NCI-H1105 treated with DMSO at 0.1 percent for 48 hours (cell line): Measurements from ENCODE around the gene MYOD1.

ENCODE experiments used
- DNase-seq: peaks from one replicate; lab custom pipeline; 2025; lab: John Stamatoyannopoulos, UW

The MYOD1 gene

GRCh38 chr11:17750013-17750800 is 30.8 kb downstream of the MYOD1 start:
- no peak for DNase-seq

GRCh38 chr11:17750801-17751165 is 31.4 kb downstream of the MYOD1 start:
- no peak for DNase-seq

DNA sequence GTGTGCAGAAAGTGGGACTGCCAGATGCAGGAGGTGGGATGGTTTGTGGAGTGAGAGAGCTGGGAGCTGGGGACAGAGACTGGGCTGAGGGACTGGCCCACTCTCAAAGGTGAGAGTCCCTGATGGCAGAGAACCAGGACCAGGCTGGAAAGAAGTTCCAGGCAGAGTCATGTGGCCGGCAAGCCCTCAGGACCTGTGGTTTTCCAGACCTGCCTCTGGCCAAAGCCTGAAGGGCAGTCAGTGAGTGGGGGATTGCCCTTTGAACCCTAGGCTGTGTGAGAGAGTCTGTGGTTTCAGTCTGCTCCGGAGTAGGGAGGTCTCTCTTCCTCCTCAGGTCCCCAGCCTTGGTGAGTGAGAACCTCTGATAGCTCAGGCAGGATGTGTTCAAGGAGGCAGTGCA is 32.2 kb downstream of the MYOD1 start:
- no peak for DNase-seq

DNA sequence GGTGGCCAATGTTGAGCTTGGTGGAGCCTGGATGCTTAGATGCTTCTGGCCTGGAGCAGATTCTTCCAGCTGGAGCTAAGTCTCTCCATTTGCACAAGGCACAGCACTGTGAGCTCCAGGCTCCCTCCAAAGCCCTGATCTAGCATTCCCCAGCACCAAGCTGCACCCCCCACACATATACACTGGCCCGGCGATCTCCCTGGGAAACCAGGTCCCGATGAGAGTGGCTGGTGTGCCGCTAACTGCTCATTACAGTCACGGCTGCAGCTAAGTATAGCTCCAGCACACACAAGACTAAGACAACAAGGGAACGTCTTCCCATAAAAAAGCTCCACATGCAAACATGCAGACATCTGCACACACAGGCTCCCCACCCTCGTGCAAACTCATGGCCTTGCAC is 32.8 kb downstream of the MYOD1 start:
- no peak for DNase-seq

- DNase-seq: no peak
These were observed 33.8 kb downstream of the MYOD1 start for GRCh38 chr11:17753153-17753552.

DNA sequence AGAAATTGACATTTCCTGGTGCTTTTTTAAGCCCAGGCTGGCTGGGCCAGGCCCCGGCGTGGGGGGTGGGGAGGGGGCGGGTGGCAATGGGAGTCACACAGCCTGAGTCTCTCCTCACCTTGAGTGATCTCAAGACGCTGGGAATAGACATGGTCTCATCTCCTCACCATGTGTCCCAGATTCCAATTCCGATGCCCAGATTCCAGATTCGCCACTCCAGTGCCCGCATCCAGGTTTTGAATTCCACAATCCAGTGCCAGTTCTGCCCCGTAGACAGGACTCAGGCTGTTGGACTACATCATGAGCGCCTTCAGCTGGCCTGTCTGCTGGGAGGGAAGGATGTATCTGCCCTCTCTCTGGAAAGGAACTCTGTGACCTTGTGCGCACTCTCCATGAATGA is 34.3 kb downstream of the MYOD1 start:
- no peak for DNase-seq

DNA sequence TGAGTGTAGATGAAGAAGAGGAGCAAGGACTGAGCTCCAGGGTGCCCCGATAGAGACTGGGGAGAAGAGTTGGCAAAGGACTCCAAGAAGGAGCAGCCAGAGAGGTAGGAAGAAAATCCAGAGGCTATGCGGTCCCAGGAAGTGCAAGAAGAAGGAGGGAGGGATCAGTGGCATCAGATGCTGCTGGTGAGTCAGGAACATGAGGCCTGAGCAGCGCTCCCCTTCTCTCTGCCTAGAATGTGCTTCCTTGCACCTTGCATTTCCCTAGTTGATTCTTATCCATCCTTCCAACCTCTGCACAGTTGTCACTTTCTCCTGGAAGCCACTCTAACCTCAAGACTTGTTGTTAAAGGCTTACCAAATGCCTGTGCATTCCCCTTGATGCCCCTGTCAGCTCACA is 36.5 kb downstream of the MYOD1 start:
- no peak for DNase-seq

- DNase-seq: peak; percentile 45
These were observed 41.0 kb downstream of the MYOD1 start for GRCh38 chr11:17760102-17761029.

DNA sequence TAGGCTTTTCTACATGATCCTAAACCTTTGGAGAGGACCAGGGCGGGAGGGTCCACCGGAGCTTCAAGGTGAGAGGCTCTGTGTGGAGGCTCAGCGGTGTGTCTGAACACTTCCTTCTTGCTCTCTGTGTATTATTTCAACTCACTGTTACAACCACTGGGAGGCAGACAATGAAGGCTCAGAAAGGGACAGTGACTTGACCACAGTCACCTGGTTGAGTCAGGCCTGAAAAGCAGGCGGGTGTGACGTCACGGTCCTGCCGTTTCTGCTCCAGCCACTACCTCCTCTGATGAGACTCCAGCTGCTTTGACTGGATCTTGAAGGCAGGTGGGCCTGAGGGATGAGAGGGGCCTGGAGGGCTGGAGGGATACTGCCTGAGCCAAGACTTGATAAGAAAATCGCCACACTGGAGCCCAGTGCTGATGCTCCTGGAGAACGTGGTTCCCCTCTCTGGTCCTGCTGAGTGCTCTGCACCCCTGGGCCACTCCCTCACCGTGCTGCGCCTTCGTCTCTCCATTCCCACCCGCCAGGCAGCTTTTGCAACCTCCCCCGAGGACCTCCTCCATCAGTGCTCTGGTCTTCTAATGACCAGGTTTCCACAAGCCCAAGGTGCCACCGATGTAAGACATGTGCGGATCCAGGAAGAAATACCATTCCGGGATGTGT is 43.1 kb downstream of the MYOD1 start:
- DNase-seq: no peak

GRCh38 chr11:17763244-17763643 is 43.9 kb downstream of the MYOD1 start:
- DNase-seq: no peak

GRCh38 chr11:17763703-17764102 is 44.3 kb downstream of the MYOD1 start:
- DNase-seq: no peak

DNA sequence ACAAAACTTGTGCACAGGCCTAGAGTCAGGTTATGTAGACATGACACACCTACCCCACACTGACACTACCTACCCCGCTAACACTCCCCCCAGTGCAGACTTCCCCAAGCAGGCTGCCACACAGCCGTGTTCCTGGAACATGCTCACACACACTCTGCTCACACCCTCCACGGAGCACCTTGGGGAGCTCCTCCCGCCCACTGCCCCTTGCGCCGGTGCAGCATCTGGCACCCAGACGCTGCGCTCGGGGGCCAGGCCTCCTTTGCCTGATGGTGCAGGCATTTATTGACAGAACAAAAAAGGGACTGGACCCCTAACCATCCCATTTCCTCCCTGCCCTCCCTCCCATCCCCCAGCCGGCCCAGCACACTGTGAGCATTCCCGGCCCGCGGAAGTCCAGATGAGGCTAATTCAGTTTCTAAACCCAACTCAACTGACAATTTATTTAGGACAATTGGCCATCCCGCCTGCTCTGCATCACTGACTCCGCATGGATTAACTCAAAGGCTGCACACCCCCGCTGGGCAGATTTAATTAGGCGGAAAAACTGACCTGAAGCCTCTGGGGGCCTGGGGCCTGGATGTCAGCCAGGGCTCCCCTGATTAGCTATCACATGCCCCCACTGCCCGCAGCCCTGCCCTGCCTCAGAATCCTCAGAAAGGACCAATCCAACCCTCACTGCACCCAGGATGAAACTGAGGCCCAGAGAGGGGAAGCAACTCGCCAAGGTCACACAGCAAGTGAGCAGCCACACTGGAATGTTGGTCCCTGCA is 45.3 kb downstream of the MYOD1 start:
- DNase-seq: no peak

GRCh38 chr11:17765356-17766072 is 46.1 kb downstream of the MYOD1 start:
- DNase-seq: no peak

GRCh38 chr11:17766073-17766359 is 46.6 kb downstream of the MYOD1 start:
- no peak for DNase-seq

DNA sequence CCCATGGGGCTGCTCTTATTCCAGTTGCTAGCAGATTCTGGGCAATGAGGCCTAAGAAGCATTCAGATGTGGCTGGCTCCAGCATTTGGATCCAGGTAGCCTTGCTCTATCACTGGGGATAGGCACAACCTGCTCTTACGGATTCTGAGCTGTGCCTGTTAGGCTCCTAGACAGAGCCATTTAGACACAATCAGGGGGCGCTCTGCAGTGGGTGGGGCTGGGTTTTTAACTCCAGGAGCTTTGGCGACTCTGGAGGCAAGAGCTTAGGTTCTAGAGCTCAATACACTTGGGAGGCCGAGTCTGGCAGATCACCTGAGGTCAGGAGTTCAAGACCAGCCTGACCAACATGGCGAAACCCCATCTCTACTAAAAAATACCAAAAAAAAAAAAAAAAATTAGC is 47.2 kb downstream of the MYOD1 start:
- DNase-seq: no peak

- no peak for DNase-seq
These were observed 48.0 kb downstream of the MYOD1 start for GRCh38 chr11:17767301-17767885.

GRCh38 chr11:17767914-17768313 is 48.5 kb downstream of the MYOD1 start:
- no peak for DNase-seq

DNA sequence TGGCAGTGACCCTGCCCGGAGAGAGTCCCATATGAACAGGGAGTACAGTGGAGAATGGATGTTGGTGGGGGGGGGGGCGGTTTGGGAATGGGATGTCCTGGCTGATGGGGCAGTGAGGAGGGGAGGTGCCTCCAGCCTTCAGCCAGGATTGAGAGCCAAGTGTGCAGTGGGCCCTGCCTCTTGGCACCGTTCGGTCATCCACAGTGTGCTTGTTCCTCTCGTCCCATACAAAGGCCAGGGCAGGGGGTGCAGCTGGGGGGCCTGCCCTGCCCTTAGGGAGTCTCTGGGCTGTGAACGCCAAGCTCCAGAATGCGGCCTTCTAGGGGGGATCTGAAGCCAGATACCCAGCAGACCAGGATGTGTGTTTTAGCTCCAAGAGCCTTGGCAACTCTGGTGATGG is 49.2 kb downstream of the MYOD1 start:
- no peak for DNase-seq

DNA sequence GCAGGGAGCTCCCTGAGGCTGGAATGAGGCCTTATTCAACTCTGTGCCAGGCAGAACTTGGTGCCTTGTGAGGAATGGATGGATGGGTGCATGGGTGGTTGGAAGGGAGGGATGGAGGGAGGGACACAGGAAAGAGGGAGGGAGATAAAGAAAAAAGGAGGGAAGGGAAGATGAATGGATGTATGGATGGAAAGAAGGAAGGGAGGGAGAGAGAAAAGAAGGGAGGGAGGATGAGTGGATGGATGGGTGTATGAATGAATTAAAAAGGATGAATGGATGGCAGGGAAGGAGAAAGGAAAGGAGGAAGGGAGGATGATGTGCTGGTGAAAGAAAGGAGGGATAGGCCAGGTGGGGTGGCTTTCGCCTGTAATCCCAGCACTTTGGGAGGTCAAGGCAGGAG is 49.8 kb downstream of the MYOD1 start:
- no peak for DNase-seq

DNA sequence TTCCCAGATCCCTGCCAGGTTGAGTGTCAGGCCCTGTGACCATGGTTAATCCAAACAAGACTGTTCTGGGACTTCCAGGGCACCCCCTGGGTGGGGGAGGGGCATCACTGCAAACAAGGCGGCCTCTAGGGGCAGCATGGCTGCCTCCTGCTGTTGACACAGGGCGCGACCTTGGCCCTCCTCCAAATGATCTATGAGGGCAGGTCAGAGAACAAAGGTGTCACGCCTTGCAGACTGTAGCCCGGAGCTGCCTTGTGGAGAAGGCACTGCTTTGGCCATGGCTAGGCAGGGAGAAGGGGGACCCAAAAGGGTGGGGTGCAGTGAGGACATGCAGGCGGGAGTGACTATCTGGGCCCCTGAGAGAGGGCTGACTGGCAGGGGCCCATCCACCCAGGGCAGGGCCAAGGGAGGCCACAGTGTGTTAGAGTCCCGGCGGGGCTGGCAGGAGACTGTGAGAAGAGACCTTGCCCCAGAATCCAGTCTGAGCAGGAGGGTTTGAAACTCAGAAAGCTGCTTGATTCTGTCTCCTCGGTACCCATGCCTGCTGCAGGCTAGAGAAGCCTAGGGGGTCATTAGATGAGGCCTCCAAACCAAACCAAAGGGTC is 50.8 kb downstream of the MYOD1 start:
- no peak for DNase-seq

DNA sequence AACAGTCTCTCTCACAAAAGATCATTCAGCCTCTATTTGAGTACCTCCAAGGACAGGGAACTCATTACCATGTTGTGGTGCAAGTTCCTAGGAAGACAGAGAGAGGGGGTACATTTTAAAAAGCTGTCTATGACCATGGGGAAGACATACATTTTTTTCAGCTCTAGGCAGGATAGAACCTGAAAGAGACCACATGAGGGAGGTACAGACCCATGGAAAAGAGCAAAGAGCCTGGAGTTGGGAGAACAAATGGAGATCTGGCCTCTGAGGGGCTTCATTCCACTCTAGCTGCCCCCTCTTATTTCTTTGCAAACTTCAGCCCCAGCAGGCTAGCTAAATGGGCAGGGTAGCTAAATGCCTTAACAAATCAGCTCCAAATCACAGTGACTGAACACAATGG is 51.5 kb downstream of the MYOD1 start:
- DNase-seq: no peak
